GM12865 (cell line): ENCODE results near the gene GPC6.

Experiments
- DNase-seq: peaks from one replicate; pipeline ENCODE4 v3.0.0; 2010; ENCODE audit warnings: low read depth
- H3K4me3 ChIP-seq: 2 replicates; pipeline ENCODE4 v1.5.1; 2011; ENCODE audit warnings: mild to moderate bottlenecking, low read depth, low read length, control low read depth
- CTCF ChIP-seq: IDR thresholded peaks from 2 replicates; pipeline ENCODE4 v1.5.1; 2011; ENCODE audit warnings: low read length, control low read depth, low read depth, inconsistent platforms; ENCODE audit not compliant: insufficient read depth; ENCODE audit errors: missing control alignments

Gene GPC6

DNA sequence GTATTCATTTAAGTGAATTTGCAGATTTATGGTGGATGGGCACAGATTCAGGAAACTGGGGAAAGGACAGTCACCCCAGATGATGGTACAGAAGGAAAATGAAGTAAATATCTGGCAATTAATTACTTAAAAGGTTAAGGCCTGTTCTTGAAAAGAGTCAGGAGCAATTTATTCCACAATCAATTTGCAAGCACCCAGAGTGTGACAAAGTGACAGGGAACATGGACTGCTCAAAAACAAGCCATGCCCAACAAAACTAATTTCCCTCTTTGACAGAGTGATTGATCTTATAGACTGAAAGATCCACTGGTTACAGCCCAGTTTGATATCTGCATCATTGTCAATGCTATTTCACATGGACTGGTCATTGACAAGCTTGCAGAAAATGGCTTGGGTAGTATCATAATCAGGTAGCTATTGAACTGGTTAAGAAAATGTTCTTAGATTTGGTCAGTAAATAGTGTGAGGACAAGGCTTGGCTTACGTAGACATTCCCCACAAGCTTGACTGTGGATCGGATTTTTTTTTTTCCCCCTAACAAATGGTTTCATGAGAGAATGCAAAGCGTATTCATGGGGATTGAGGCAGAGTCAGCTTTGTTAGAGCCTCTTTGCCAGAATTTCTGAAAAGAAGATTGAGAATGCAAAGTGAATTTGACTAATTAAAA, 584.6 kb downstream of the GPC6 start:
- TF ChIP-seq CTCF: no peak
- no peak for DNase-seq
- H3K4me3 ChIP-seq: no peak overlapping the region

DNA sequence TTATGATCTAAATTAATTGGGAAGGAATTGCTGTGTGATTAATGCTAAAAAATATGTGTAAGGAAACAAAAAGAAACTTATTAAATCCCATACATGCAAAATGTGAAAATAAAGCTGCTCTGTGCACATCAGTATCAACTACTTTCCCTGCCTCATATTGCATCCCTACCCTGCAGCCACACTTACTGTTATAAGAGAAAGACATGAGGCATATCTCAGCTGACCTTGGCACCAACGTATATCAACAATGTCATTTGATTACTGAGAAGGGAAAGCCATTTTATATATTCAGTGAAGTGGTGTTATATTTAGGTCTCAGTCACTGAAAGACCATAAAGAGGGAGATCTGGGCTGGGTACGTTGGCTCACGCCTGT, 585.1 kb downstream of the GPC6 start:
- no peak overlapping the region for H3K4me3 ChIP-seq
- DNase-seq: no peak
- TF ChIP-seq CTCF: no peak

- no peak for DNase-seq
- H3K4me3 ChIP-seq: no peak overlapping the region
- TF ChIP-seq CTCF: no peak
Measured at GRCh38 chr13:93814658-93815057, 588.1 kb downstream of the GPC6 start.

DNA sequence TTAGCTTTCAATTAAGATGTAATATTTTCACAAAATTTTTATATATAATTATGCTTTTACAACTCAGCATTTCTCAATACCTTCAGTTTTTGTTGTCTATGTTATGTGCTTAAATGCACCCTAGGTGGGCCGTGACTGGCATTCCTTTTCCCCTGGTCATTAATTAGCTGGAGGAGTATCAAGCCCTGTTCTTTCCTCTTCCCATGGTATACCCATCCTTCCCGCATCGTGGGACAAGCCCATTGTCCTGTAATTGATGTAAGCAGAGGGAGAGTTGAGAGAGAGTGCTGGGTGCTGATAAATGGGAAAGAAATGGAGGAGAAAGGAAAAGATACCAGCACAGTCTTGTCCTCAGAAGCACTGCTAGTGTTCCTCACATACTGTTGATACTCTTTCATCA, 591.7 kb downstream of the GPC6 start:
- no peak for TF ChIP-seq CTCF
- H3K4me3 ChIP-seq: no peak overlapping the region
- no peak for DNase-seq

GRCh38 chr13:93819331-93819890, 592.8 kb downstream of the GPC6 start:
- no peak overlapping the region for H3K4me3 ChIP-seq
- TF ChIP-seq CTCF: no peak
- DNase-seq: no peak

GRCh38 chr13:93824286-93824685, 597.7 kb downstream of the GPC6 start:
- DNase-seq: no peak
- TF ChIP-seq CTCF: no peak
- H3K4me3 ChIP-seq: no peak overlapping the region

GRCh38 chr13:93834051-93834450, 607.4 kb downstream of the GPC6 start:
- TF ChIP-seq CTCF: no peak
- no peak for DNase-seq
- H3K4me3 ChIP-seq: no peak overlapping the region
